8988T (cell line): ENCODE results near the gene SFXN3.

Experiments used
- DNase-seq: peaks from one replicate; pipeline ENCODE4 v3.0.0; 2011

The SFXN3 gene

DNA sequence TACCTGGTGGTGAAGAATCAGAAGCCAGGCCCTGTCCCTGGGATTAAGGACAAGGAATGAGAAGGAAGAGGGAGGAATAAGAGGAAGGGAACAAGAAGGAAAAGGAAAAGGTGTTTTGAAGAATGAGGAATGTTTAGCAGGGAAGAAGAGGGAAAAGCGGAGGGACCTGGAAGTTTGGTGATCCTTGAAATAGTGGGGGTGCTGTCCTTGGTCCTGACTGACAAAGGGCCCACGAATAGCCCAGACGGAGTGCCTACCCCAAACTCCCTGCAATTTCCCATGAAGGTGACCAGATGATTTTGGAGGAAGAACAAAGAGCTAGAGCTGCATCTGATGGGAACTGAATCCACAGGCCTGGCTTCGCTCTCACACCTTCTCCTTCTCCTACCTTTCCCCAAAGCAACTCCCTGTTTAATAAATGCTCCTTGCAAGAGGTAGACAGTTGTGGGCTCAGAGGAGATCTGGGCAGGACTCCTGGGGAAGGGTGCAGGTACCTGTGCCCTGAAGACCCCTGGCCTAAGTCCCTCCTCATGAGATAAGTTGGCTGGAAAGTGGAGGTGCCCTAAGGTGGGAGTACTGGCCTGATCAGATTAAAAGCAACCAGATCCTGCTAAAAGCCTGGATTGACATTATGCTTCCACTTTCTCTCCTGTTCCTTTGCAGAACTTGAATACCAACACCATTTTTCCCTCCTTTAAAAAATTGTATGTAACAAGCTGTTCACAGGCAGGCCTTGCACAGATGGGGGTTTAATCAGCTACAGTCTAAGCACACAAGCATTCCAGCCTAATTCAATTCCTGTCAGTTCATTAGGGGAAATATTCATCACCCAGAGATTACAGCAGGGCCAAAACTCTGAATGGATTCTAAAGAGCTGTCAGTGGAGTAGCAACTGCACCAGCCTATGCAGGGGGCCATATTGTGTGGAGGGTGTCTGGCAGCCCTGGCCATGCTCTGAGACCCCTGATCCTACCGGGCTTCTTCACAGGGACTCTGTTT lies 50.2 kb downstream of the SFXN3 start:
- DNase-seq = no peak

DNA sequence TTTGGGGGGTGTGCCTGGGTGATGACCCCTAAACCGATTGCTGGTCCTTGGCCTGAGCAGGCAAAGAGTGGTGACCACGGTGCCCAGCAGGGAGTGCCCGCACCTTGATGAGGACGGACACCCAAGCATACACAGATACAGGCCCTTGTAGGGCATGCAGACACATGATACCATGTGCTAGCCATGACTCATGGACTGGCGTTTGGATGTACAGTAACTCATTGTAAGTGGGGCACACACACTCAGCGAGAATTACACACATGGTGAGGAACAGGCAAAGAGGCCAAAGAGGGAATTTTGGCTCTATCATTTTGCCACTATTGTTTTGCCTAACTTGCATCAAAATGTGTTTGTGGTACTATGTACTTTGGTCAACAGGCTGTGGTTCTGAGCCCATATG lies 54.8 kb downstream of the SFXN3 start:
- no peak for DNase-seq

DNA sequence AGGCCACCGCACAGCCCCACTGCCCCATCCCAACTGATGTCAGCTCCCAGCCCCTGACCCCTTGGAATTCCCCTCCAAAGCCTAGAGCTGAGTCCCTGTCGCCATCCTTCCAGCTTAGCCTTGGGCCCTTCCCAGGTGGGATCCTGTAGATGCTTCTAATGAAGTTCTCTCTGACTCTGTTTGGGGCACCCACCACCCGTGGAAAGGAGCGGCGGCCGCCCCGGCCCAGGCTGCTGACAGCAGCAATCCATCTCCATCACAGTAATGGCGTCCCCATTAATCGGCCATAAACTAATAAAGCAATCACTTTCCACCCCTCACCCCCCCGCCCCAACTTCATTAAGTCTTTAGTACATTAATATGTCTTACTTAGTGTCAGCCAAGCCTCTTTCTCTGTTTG lies 56.3 kb downstream of the SFXN3 start:
- no peak for DNase-seq

DNA sequence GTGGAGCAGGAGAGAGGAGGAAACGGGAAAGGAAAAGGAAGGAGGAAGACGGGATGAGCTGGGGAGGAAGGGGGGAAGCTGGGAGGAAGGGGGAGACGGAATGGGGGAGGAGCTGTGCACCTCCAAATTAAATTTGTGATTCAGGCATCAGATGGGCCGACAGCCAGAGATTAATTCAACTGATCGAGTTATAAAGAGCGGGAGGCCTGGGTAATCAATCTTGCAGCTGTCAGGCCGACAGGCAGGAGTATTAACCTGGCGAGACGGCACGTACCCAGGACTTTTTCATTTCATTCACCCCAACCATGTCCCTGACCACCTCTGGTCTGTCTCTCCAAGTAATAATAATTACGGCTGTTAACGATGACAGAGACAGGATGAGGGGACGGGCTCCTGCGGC lies 56.9 kb downstream of the SFXN3 start:
- no peak for DNase-seq

DNA sequence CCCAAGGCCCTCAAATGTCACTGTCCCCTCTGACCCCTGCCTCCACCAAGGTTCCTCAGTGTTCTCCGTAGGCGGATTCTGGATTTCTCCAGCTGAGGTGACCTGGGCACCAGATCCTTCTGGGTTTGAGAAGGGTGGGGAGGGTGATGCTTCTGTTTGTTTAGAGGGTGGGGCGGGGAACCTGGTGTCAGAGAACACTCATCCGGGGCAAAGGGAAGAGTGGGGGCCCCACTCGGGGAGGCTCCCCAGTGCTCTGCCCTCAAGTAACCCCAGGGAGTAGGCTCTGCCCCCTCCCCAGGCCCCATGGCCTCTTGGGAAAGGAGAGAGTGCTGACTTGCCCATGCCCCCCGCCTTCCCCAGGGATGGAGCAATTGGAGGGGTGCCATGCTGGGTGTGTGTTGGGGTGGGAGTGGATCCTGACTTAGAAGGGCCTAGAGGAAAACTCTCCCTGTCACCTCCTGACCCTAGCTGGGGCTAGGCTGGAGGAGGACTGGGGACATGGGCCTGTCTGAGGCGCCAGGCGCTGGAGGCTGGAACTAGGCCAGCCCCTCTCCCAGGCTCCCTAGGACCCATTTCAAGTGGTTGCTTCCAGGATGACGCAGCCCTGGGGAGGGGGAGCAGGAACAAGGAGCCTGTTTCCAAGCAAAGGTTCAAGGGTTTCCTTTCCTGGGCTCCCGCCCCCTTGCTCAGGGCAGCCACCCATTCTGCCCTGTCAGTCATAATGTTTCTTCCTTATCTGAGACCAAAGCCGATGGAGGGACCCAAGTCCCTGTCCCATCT lies 58.7 kb downstream of the SFXN3 start:
- no peak for DNase-seq

DNA sequence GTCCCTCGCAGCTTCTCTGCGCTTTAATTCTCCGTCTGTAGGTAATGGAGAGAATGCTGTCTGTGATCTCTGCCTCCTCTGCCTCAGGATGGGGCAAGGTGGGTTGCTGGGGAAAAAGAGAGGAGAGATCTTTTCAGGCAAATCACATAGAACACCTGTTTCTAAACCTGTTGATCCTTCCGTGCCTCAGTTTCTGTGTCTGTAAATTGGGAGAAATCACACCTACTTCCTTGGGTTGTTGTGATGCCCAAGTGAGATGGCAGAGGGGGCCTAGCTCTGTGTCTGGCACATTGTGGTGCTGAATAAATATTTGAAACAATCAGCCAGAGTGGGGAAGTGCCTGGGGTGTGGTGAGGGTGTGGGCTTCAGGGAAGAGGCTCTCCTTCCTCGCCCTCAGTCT lies 59.6 kb downstream of the SFXN3 start:
- DNase-seq = no peak
